HTERT RPE-1 (cell line): Measurements from ENCODE around the gene CHMP2A.

Source experiments
- in situ Hi-C: fragments of 300-500 bp; cut with MboI; formaldehyde crosslinking; loops from 4 replicates; pipeline ENCODE4 v1.14.3; 2020; ENCODE audit warnings: low sequenced_read_pairs

CHMP2A gene

GRCh38 chr19:58556622-58557220 lies 1.8 kb upstream of the CHMP2A start:
- in situ Hi-C loops, result no loop called here

GRCh38 chr19:58555920-58556621 lies 1.2 kb upstream of the CHMP2A start:
- in situ Hi-C loops, result no loop called here

- in situ Hi-C loops, result no loop called here
Measured at GRCh38 chr19:58555369-58555885, 522 bp upstream of the CHMP2A start.

GRCh38 chr19:58553799-58554493 lies 959 bp downstream of the CHMP2A start:
- in situ Hi-C loops, result no loop called here

- in situ Hi-C loops, result no loop called here
Measured at GRCh38 chr19:58552655-58553054, 2.2 kb downstream of the CHMP2A start.

GRCh38 chr19:58551577-58552471 lies 3.1 kb downstream of the CHMP2A start:
- in situ Hi-C loops, result no loop called here

- in situ Hi-C loops, result no loop called here
Measured at GRCh38 chr19:58551123-58551497, 3.8 kb downstream of the CHMP2A start.

- in situ Hi-C loops, result no loop called here
Measured at GRCh38 chr19:58550362-58551122, 4.4 kb downstream of the CHMP2A start.

- in situ Hi-C loops, result no loop called here
Measured at GRCh38 chr19:58549664-58550361, 5.1 kb downstream of the CHMP2A start.

GRCh38 chr19:58548859-58549663 lies 5.8 kb downstream of the CHMP2A start:
- in situ Hi-C loops, result no loop called here

- in situ Hi-C loops, result no loop called here
Measured at GRCh38 chr19:58547323-58548312, 7.3 kb downstream of the CHMP2A start.

- in situ Hi-C loops, result no loop called here
Measured at GRCh38 chr19:58546019-58546530, 8.8 kb downstream of the CHMP2A start.

GRCh38 chr19:58545286-58546018 lies 9.5 kb downstream of the CHMP2A start:
- in situ Hi-C loops, result no loop called here

- in situ Hi-C loops, result no loop called here
Measured at GRCh38 chr19:58544591-58545285, 10.2 kb downstream of the CHMP2A start.

- in situ Hi-C loops, result no loop called here
Measured at GRCh38 chr19:58543826-58544590, 10.9 kb downstream of the CHMP2A start, which contains the start of gene TRIM28. TRIM28 (plus strand) TSS chr19:58544064; CDS start chr19:58544758, 694 bp downstream.
